ENCODE data around the gene PRR14L.
"Not testable (repeated sequence)": the region's sequence is repeated elsewhere in the genome, so short reads cannot be mapped to it uniquely, and the experiment has no call there.

PRR14L gene

GRCh38 chr22:31681349-31682345 lies 68.3 kb downstream of the PRR14L start:
- no peak for DNase-seq

GRCh38 chr22:31680861-31681341 lies 69.0 kb downstream of the PRR14L start:
- no peak for DNase-seq

- no peak for DNase-seq
Measured at GRCh38 chr22:31678748-31679147, 71.2 kb downstream of the PRR14L start.

GRCh38 chr22:31676700-31677099 lies 73.2 kb downstream of the PRR14L start:
- DNase-seq: peak; percentile 91

GRCh38 chr22:31674219-31674618 lies 75.7 kb downstream of the PRR14L start:
- DNase-seq: not testable (repeated sequence)

- DNase-seq: not testable (repeated sequence)
Measured at GRCh38 chr22:31668849-31669248, 81.1 kb downstream of the PRR14L start.

GRCh38 chr22:31662668-31663037 lies 87.3 kb downstream of the PRR14L start:
- no peak for DNase-seq

GRCh38 chr22:31661851-31662667 lies 87.9 kb downstream of the PRR14L start, which contains the start of gene PISD:
Gene PISD, minus strand, starts transcription at chr22:31662215. Its CDS starts 7 bp downstream, at chr22:31662208.
- peak; percentile 94 for DNase-seq

- not testable (repeated sequence) for DNase-seq
Measured at GRCh38 chr22:31660860-31661341, 89.0 kb downstream of the PRR14L start.

GRCh38 chr22:31659246-31659645 lies 90.7 kb downstream of the PRR14L start:
- no peak for DNase-seq

- DNase-seq: no peak
Measured at GRCh38 chr22:31654408-31654807, 95.5 kb downstream of the PRR14L start.

- no peak for DNase-seq
Measured at GRCh38 chr22:31653944-31654343, 96.0 kb downstream of the PRR14L start.

- no peak for DNase-seq
Measured at GRCh38 chr22:31652911-31653684, 96.8 kb downstream of the PRR14L start.

GRCh38 chr22:31652088-31652487 lies 97.8 kb downstream of the PRR14L start:
- DNase-seq: no peak

GRCh38 chr22:31651664-31652063 lies 98.3 kb downstream of the PRR14L start:
- DNase-seq: no peak

GRCh38 chr22:31650391-31650790 lies 99.5 kb downstream of the PRR14L start:
- no peak for DNase-seq

- DNase-seq: no peak
Measured at GRCh38 chr22:31647523-31648320, 102.2 kb downstream of the PRR14L start.

- no peak for DNase-seq
Measured at GRCh38 chr22:31647066-31647465, 102.9 kb downstream of the PRR14L start.

GRCh38 chr22:31646186-31647019 lies 103.5 kb downstream of the PRR14L start:
- DNase-seq: no peak

GRCh38 chr22:31639436-31640039 lies 110.4 kb downstream of the PRR14L start:
- no peak for DNase-seq

All from NCI-H345 (cell line).